Measurements from ENCODE around the gene ENAH. TPM values are rescaled to one million over a fixed set of nuclear protein-coding genes. Genes with fewer than 3 reads are reported as not detected.
"Not testable (repeated sequence)": the region's sequence is repeated elsewhere in the genome, so short reads cannot be mapped to it uniquely, and the experiment has no call there.

ENAH gene
- total and polyA plus RNA-seq, 7 experiments from 2014 or later, result 0.08 to 0.42 (median 0.16) TPM; not detected in 4

DNA sequence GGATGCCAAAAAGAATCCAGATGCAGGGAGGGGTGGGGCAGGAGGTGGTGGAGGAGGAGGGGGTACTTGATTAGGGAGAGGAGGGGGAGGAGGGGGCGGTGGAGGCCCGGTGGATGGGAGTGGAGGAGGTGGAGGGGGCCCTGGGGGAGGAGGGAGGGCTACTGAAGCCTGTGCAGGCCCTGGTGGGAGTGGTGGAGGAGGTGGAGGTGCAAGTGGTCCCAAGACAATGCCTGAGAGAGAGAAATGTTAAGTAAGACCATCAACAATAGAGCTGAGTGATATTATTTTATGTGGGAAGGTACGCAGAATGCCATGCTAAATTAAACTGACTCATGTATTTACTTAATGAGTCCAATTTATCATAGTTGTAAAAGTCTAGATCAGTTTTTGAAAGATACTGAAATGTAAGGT lies 138.2 kb downstream of the ENAH start:
- ATAC-seq (no peak), DNase-seq (no peak)
- ChIA-PET POLR2A (no interaction called here), CTCF (interaction anchor here (0.6 kb wide), 1 partner anchor 462 kb away, joined by 4 read pairs; no protein-coding TSS in a partner anchor)
- H3K9me3 Mint-ChIP-seq, result no peaks in the 10 kb centered on the region
- H3K36me3 ChIP-seq (ENCODE audit: control insufficient read depth in 2 of 3, insufficient read depth in 3 of 3, low read length in 3 of 3), result no peaks in the 10 kb centered on the region
- no peak overlapping the region for H3K27ac Mint-ChIP-seq
- intact Hi-C loops (cut with micrococcal nuclease), result no loop called here
- H3K27me3 Mint-ChIP-seq, result peaks cover 2 to 29% (median 3%) of the 10 kb centered on the region in 5 donors
- peaks cover 0 to 2% (median 0%) of the 10 kb centered on the region in 5 donors for H3K36me3 Mint-ChIP-seq
- no peak overlapping the region for H3K4me3 Mint-ChIP-seq
- H3K4me1 Mint-ChIP-seq, result no peaks in the 10 kb centered on the region
- no peak overlapping the region for H3K27ac ChIP-seq (ENCODE audit: low read depth, low read length)
- H3K27me3 ChIP-seq (ENCODE audit: control insufficient read depth in 2 of 2, insufficient read depth in 2 of 2, low read length in 2 of 2), result no peaks in the 10 kb centered on the region
- H3K9me3 ChIP-seq (ENCODE audit: control insufficient read depth in 2 of 3, low read length in 3 of 3), result no peaks in the 10 kb centered on the region
- no peak overlapping the region for H3K4me3 ChIP-seq (ENCODE audit: low read length)
- H3K4me1 ChIP-seq (ENCODE audit: control insufficient read depth in 2 of 2, insufficient read depth in 2 of 2, low read length in 2 of 2), result no peaks in the 10 kb centered on the region

DNA sequence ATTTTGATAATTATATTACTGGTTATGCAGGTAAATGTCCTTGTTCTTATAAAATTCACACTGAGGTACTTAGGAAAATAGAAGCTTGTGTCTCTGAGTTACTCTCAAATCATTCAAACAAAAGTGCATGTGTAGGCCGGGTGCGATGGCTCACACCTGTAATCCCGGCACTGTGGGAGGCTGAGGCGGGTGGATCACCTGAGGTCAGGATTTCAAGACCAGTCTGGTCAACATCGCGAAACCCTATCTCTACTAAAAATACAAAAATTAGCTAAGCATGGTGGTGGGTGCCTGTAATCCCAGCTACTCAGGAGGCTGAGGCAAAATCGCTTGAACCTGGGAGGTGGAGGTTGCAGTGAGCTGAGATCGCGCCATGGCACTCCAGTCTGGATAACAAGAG lies 139.3 kb downstream of the ENAH start:
- intact Hi-C loops (cut with micrococcal nuclease); POLR2A ChIA-PET; DNase-seq; H3K9me3 ChIP-seq (ENCODE audit: control insufficient read depth in 2 of 3, low read length in 3 of 3); H3K4me3 Mint-ChIP-seq; H3K4me1 ChIP-seq (ENCODE audit: control insufficient read depth in 2 of 2, insufficient read depth in 2 of 2, low read length in 2 of 2); H3K27ac Mint-ChIP-seq; ATAC-seq; H3K9me3 Mint-ChIP-seq; H3K4me1 Mint-ChIP-seq; H3K36me3 ChIP-seq (ENCODE audit: control insufficient read depth in 2 of 3, insufficient read depth in 3 of 3, low read length in 3 of 3); H3K4me3 ChIP-seq (ENCODE audit: low read length); H3K36me3 Mint-ChIP-seq; H3K27ac ChIP-seq (ENCODE audit: low read depth, low read length); CTCF ChIA-PET; H3K27me3 ChIP-seq (ENCODE audit: control insufficient read depth in 2 of 2, insufficient read depth in 2 of 2, low read length in 2 of 2): not testable (repeated sequence)
- H3K27me3 Mint-ChIP-seq, result peaks cover 4 to 27% (median 5%) of the 10 kb centered on the region in 5 donors

GRCh38 chr1:225511828-225512381 lies 141.0 kb downstream of the ENAH start:
- DNase-seq (no peak), ATAC-seq (no peak)
- H3K27me3 ChIP-seq (ENCODE audit: control insufficient read depth in 2 of 2, insufficient read depth in 2 of 2, low read length in 2 of 2), result no peaks in the 10 kb centered on the region
- H3K36me3 ChIP-seq (ENCODE audit: control insufficient read depth in 2 of 3, insufficient read depth in 3 of 3, low read length in 3 of 3), result no peaks in the 10 kb centered on the region
- H3K27me3 Mint-ChIP-seq, result peaks cover 4 to 24% (median 5%) of the 10 kb centered on the region in 5 donors
- intact Hi-C loops (cut with micrococcal nuclease), result no loop called here
- no peak overlapping the region for H3K27ac ChIP-seq (ENCODE audit: low read depth, low read length)
- H3K4me3 Mint-ChIP-seq, result no peak overlapping the region
- H3K4me1 Mint-ChIP-seq, result no peaks in the 10 kb centered on the region
- H3K4me3 ChIP-seq (ENCODE audit: low read length), result no peak overlapping the region
- ChIA-PET POLR2A (no interaction called here), CTCF (no interaction called here)
- H3K27ac Mint-ChIP-seq, result no peak overlapping the region
- H3K4me1 ChIP-seq (ENCODE audit: control insufficient read depth in 2 of 2, insufficient read depth in 2 of 2, low read length in 2 of 2), result no peaks in the 10 kb centered on the region
- H3K9me3 Mint-ChIP-seq, result no peaks in the 10 kb centered on the region
- no peaks in the 10 kb centered on the region for H3K9me3 ChIP-seq (ENCODE audit: control insufficient read depth in 2 of 3, low read length in 3 of 3)
- peaks cover 0 to 3% (median 0%) of the 10 kb centered on the region in 5 donors for H3K36me3 Mint-ChIP-seq

- H3K27me3 ChIP-seq (ENCODE audit: control insufficient read depth in 2 of 2, insufficient read depth in 2 of 2, low read length in 2 of 2); intact Hi-C loops (cut with micrococcal nuclease); H3K36me3 Mint-ChIP-seq; H3K4me1 ChIP-seq (ENCODE audit: control insufficient read depth in 2 of 2, insufficient read depth in 2 of 2, low read length in 2 of 2); H3K27ac Mint-ChIP-seq; H3K27ac ChIP-seq (ENCODE audit: low read depth, low read length); H3K36me3 ChIP-seq (ENCODE audit: control insufficient read depth in 2 of 3, insufficient read depth in 3 of 3, low read length in 3 of 3); H3K9me3 Mint-ChIP-seq; H3K4me3 ChIP-seq (ENCODE audit: low read length); H3K4me1 Mint-ChIP-seq; H3K4me3 Mint-ChIP-seq; H3K9me3 ChIP-seq (ENCODE audit: control insufficient read depth in 2 of 3, low read length in 3 of 3); DNase-seq; ATAC-seq: not testable (repeated sequence)
- ChIA-PET CTCF (interaction anchor here (0.5 kb wide), 1 partner anchor 384 kb away, joined by 3 read pairs; no protein-coding TSS in a partner anchor), POLR2A (interaction anchor here (0.7 kb wide), 1 partner anchor 550 kb away, joined by 4 read pairs; no protein-coding TSS in a partner anchor)
- H3K27me3 Mint-ChIP-seq, result peaks cover 4 to 23% (median 5%) of the 10 kb centered on the region in 5 donors
These were observed 142.2 kb downstream of the ENAH start for GRCh38 chr1:225510740-225511139.

DNA sequence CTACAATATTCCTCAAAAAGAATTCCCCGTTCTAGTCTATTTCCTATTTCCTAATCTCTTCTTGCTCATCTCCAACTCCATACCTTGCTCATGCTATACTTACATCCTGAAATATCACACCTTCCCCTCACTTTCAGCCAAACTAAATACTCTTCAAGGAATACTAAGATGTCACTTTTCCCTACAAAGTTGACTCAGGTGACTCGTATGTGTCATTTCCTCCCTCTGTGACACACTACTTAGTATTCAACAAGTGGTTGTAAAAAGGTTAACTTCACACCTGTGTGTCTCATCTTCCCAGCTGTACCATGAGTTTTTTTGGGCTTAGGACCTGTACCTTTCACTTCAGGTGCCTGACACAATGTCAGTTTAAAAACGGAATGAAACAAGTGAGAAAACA lies 143.2 kb downstream of the ENAH start:
- H3K4me3 ChIP-seq (ENCODE audit: low read length), result no peak overlapping the region
- DNase-seq (no peak), ATAC-seq (no peak)
- no peaks in the 10 kb centered on the region for H3K9me3 ChIP-seq (ENCODE audit: control insufficient read depth in 2 of 3, low read length in 3 of 3)
- ChIA-PET POLR2A (no interaction called here), CTCF (no interaction called here)
- intact Hi-C loops (cut with micrococcal nuclease), result no loop called here
- no peak overlapping the region for H3K27ac ChIP-seq (ENCODE audit: low read depth, low read length)
- Mint-ChIP-seq H3K4me1 (no peaks in the 10 kb centered on the region), H3K9me3 (no peaks in the 10 kb centered on the region), H3K4me3 (no peak overlapping the region), H3K36me3 (peaks cover 0 to 3% (median 0%) of the 10 kb centered on the region in 5 donors), H3K27ac (no peak overlapping the region), H3K27me3 (peaks cover 4 to 21% (median 5%) of the 10 kb centered on the region in 5 donors)
- no peaks in the 10 kb centered on the region for H3K27me3 ChIP-seq (ENCODE audit: control insufficient read depth in 2 of 2, insufficient read depth in 2 of 2, low read length in 2 of 2)
- no peaks in the 10 kb centered on the region for H3K4me1 ChIP-seq (ENCODE audit: control insufficient read depth in 2 of 2, insufficient read depth in 2 of 2, low read length in 2 of 2)
- H3K36me3 ChIP-seq (ENCODE audit: control insufficient read depth in 2 of 3, insufficient read depth in 3 of 3, low read length in 3 of 3), result no peaks in the 10 kb centered on the region

- H3K9me3 ChIP-seq (ENCODE audit: control insufficient read depth in 2 of 3, low read length in 3 of 3), result no peaks in the 10 kb centered on the region
- no peaks in the 10 kb centered on the region for H3K4me1 ChIP-seq (ENCODE audit: control insufficient read depth in 2 of 2, insufficient read depth in 2 of 2, low read length in 2 of 2)
- no peak overlapping the region for H3K27ac ChIP-seq (ENCODE audit: low read depth, low read length)
- ChIA-PET POLR2A (no interaction called here), CTCF (no interaction called here)
- Mint-ChIP-seq H3K9me3 (no peaks in the 10 kb centered on the region), H3K36me3 (peaks cover 0 to 3% (median 0%) of the 10 kb centered on the region in 5 donors), H3K4me1 (no peaks in the 10 kb centered on the region), H3K4me3 (no peak overlapping the region), H3K27me3 (peaks cover 4 to 25% (median 5%) of the 10 kb centered on the region in 5 donors), H3K27ac (no peak overlapping the region)
- ATAC-seq (no peak), DNase-seq (no peak)
- H3K4me3 ChIP-seq (ENCODE audit: low read length), result no peak overlapping the region
- intact Hi-C loops (cut with micrococcal nuclease), result no loop called here
- no peaks in the 10 kb centered on the region for H3K27me3 ChIP-seq (ENCODE audit: control insufficient read depth in 2 of 2, insufficient read depth in 2 of 2, low read length in 2 of 2)
- H3K36me3 ChIP-seq (ENCODE audit: control insufficient read depth in 2 of 3, insufficient read depth in 3 of 3, low read length in 3 of 3), result no peaks in the 10 kb centered on the region
These were observed 143.6 kb downstream of the ENAH start for GRCh38 chr1:225509376-225509707.

GRCh38 chr1:225508538-225509375 lies 144.2 kb downstream of the ENAH start:
- no peaks in the 10 kb centered on the region for H3K9me3 Mint-ChIP-seq
- Histone ChIP-seq H3K27me3 (ENCODE audit: control insufficient read depth in 2 of 2, insufficient read depth in 2 of 2, low read length in 2 of 2) (no peaks in the 10 kb centered on the region), H3K36me3 (ENCODE audit: control insufficient read depth in 2 of 3, insufficient read depth in 3 of 3, low read length in 3 of 3) (no peaks in the 10 kb centered on the region), H3K9me3 (ENCODE audit: control insufficient read depth in 2 of 3, low read length in 3 of 3) (no peaks in the 10 kb centered on the region), H3K4me3 (ENCODE audit: low read length) (no peak overlapping the region), H3K4me1 (ENCODE audit: control insufficient read depth in 2 of 2, insufficient read depth in 2 of 2, low read length in 2 of 2) (no peaks in the 10 kb centered on the region), H3K27ac (ENCODE audit: low read depth, low read length) (no peak overlapping the region)
- no peak for ATAC-seq
- no peak overlapping the region for H3K27ac Mint-ChIP-seq
- peaks cover 0 to 3% (median 0%) of the 10 kb centered on the region in 5 donors for H3K36me3 Mint-ChIP-seq
- H3K27me3 Mint-ChIP-seq, result peaks cover 4 to 28% (median 5%) of the 10 kb centered on the region in 5 donors
- intact Hi-C loops (cut with micrococcal nuclease), result no loop called here
- no peak overlapping the region for H3K4me3 Mint-ChIP-seq
- CTCF ChIA-PET, result no interaction called here
- POLR2A ChIA-PET, result no interaction called here
- no peak for DNase-seq
- no peaks in the 10 kb centered on the region for H3K4me1 Mint-ChIP-seq

Data from naive thymus-derived CD4-positive, alpha-beta T cell (primary cell).